HG03460 (cell line): Measurements from ENCODE around the gene FUT3.
"Not testable (repeated sequence)": the region's sequence is repeated elsewhere in the genome, so short reads cannot be mapped to it uniquely, and the experiment has no call there.

Experiments
- ATAC-seq: cut with Tn5 transposase; IDR thresholded peaks from one replicate; pipeline ENCODE4 v1.9.1; 2021; ENCODE audit not compliant: unreplicated experiment

FUT3 gene

GRCh38 chr19:5850189-5850588, 1.1 kb downstream of the FUT3 start:
- no peak for ATAC-seq

GRCh38 chr19:5848621-5849020, 2.6 kb downstream of the FUT3 start:
- ATAC-seq = not testable (repeated sequence)

- ATAC-seq = not testable (repeated sequence)
Observed at GRCh38 chr19:5847846-5848245, 3.4 kb downstream of the FUT3 start.

GRCh38 chr19:5844456-5845433, 6.5 kb downstream of the FUT3 start:
- ATAC-seq = no peak

GRCh38 chr19:5843295-5843927, 7.8 kb downstream of the FUT3 start:
- ATAC-seq = no peak

- not testable (repeated sequence) for ATAC-seq
Observed at GRCh38 chr19:5841735-5842111, 9.5 kb downstream of the FUT3 start.

- ATAC-seq = no peak
Observed at GRCh38 chr19:5839065-5840017, 11.9 kb downstream of the FUT3 start, which contains the start of gene FUT6. Gene FUT6, minus strand, starts transcription at chr19:5839702. Its CDS starts 7,135 bp downstream, at chr19:5832567.

GRCh38 chr19:5838353-5839064, 12.7 kb downstream of the FUT3 start:
- ATAC-seq = no peak

GRCh38 chr19:5837761-5838352, 13.4 kb downstream of the FUT3 start:
- ATAC-seq = no peak

GRCh38 chr19:5832527-5833216, 18.6 kb downstream of the FUT3 start:
- ATAC-seq = no peak

GRCh38 chr19:5832061-5832460, 19.2 kb downstream of the FUT3 start:
- ATAC-seq = no peak

GRCh38 chr19:5831159-5831558, 20.1 kb downstream of the FUT3 start:
- no peak for ATAC-seq

- ATAC-seq = no peak
Observed at GRCh38 chr19:5829567-5830310, 21.5 kb downstream of the FUT3 start.

GRCh38 chr19:5828661-5829566, 22.3 kb downstream of the FUT3 start:
- no peak for ATAC-seq

GRCh38 chr19:5827891-5828660, 23.2 kb downstream of the FUT3 start:
- peak; percentile 58 for ATAC-seq

- ATAC-seq = no peak
Observed at GRCh38 chr19:5827342-5827890, 23.8 kb downstream of the FUT3 start.
